GM18907 (cell line): ENCODE results near the gene ODAPH.
"Not testable (repeated sequence)": the region's sequence is repeated elsewhere in the genome, so short reads cannot be mapped to it uniquely, and the experiment has no call there.

Experiments
- ATAC-seq: cut with Tn5 transposase; IDR thresholded peaks from one replicate; pipeline ENCODE4 v1.9.1; 2021; ENCODE audit warnings: mild to moderate bottlenecking, moderate library complexity; ENCODE audit not compliant: unreplicated experiment

The ODAPH gene

DNA sequence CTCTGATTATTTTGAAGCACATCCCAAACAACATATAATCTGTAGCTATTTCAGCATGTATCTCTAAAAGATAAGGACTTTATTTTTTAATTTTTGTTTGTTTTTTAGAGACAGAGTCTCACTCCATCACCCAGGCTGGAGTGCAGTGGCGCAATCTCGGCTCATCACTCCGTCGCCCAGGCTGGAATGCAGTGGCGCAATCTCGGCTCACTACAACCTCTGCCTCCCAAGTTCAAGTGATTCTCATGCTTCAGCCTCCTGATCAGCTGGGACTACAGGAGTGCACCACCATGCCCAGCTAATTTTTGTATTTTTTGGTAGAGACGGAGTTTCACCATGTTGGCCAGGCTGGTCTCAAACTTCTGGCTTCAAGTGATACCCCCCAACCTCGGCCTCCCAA lies 11.6 kb upstream of the ODAPH start:
- ATAC-seq = not testable (repeated sequence)

DNA sequence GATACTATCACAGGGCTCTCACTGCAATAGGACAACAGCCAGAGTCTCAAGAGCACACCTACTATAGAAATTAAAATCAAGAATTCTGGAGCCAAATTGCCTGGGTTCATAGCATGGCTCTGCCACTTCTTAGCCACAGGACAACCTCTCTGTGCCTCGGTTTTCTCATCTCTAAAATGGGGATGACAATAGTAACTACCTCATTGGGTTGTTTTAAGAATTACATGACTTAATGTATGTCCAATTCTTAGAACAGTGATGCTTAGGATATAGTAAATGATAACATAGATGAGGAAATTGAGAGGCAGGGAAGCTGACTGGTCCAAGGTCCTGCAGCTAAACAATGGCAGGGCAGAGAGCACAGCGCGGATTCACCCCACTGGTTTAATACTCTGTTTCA lies 11.0 kb upstream of the ODAPH start:
- ATAC-seq = no peak

DNA sequence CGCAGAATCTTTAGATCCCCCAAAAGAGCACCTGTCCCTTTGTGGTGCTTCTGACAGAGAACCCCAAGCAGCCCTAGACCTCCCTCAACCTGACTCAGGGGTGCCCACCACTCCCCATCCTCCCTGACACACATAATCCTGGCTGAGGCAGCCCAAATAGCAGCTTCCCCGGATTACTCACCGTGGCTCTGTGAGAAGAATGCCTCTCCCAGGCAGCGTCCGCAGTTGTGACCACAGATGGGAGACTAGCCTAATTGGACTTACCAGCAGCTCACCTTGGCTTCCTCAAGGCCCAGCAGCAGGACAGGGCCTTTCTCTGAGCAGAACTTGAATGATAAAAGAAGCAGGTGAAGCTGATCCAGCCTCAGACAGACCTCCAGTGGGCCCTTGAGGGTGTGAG lies 10.3 kb upstream of the ODAPH start:
- ATAC-seq = no peak

DNA sequence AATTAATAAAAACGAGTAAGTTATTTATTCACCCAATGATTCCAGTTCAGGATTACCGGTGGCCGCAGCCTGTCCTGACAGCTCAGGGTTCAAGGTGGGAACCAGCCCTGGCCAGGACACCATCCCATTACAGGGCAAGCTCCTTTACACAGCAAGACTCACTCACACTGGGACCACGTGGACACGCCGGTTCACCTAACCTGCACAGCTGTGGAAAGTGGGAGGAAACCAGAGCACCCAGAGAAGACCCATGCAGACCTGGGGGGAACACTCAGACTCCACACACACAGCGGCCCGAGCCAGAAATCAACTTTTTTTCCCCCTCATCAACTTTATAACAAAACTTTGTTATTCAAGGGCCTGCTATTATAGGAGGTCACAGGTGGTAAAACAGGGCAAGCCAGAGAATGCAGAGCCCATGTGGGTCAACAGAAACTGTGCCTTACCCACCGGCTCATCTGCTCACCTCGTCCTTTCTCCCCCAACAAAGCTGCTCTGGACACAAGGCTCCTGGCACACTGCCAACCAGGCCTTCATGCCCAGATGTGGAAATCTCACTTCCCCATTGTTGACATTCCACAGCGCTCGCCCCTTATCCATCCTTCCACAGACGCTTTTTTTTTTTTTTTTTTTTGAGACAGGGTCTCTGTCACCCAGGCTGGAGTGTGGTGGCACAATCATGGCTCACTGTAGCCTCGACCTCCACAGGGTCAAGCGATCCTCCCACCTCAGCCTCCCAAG lies 8.0 kb upstream of the ODAPH start:
- ATAC-seq = no peak

DNA sequence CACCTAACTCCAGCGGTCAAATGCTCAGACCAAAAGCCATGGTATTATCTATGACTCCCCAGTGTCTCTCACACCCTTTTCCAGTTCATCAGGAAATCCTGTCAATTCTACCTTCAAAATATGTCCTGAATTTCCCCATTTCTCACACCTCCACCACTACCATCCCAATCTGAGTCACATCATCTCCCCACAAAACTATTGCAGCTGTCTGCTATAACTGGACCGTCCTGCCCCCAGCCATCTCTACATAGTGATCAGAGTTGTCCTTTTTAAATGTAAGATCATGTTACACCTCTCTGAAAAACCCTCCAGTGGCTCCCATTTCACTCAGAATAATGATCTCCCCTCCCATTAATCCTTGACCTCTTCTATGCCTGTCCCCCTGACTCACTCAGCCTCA lies 6.8 kb upstream of the ODAPH start:
- ATAC-seq = no peak

DNA sequence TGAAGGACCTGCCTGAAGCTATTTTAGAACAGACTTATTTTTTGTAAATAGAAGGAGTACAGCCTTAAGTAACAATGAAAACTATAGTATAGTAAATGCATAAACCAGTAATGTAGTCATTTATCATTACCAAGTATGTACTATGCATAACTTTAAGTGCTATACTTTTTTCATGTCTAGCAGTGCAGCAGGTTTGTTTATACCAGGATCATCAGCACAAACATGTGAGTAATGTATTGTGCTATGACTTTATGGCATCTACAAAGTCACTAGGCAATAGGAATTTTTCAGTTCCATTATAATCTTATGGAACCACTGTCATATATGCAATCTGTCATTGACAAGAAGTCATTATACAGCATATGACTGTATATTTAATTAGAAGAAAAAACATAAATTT lies 3.4 kb upstream of the ODAPH start:
- no peak for ATAC-seq

DNA sequence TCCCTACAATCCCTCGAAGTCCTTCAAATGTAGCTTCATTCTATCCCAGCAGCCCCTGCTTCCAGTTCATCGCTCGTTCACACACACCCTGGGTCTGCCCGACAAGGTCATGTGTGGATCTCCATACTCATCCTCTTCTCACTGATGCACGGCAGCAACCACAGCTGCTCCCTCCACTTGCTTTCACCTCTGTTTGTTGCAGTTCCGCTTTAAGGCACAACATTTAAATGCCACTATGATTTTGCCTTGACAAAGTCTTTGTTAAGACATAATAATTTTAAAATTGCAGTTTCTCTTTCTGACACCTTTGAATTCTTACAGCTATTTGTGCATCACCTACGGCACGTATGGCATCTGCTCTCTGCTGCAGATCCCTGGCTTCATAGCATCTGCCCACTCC lies 1.8 kb downstream of the ODAPH start:
- no peak for ATAC-seq

DNA sequence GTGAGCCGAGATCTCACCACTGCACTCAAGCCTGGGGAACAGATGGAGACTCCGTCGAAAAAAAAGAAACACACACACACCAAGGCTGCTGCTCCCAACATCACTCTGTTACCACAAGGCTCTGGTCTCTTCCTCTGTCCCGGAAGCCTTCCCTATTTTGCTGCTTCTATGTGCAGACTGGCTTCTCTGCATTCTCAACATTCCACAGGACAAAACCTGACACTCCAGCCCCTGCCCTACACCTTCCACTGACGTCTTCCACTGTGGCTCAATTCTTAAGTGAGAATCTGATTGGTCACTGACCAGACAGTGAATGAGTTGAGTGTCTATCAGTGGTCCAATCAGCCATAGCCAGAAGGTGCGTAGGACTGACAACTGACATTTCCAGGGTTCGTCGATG lies 5.9 kb downstream of the ODAPH start:
- no peak for ATAC-seq

DNA sequence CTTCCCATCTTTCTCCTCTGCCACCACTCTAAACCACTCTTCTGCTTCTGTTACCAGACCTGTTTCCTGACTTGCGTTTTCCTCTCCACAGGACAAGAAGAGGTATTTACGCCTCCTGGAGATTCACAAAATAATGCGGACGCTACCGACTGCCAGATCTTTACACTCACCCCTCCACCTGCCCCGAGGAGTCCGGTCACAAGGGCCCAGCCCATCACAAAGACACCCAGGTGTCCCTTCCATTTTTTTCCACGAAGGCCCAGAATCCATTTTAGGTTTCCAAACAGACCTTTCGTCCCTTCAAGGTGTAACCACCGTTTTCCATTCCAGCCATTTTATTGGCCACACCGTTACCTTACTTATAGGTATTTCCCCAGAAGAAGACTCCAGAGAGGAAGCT lies 8.2 kb downstream of the ODAPH start:
- no peak for ATAC-seq

DNA sequence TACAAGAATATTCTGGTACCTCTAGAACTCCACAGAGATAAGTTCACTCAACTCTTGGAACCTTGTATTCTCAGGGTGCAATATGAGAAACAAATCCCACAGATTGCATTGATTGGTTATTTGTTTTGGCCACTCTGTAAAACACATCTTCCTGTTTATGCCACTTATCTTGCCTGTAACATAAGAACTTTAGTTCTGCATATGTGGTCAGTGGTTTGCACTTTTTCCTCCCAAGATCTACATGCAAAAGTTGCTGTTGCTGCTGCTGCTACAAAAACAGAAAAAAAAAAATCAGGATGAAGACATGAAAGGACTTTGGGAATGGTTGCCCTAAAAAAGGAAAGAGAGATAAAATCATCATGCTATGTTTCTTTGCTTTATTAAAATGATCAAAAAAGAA lies 9.6 kb downstream of the ODAPH start:
- no peak for ATAC-seq

DNA sequence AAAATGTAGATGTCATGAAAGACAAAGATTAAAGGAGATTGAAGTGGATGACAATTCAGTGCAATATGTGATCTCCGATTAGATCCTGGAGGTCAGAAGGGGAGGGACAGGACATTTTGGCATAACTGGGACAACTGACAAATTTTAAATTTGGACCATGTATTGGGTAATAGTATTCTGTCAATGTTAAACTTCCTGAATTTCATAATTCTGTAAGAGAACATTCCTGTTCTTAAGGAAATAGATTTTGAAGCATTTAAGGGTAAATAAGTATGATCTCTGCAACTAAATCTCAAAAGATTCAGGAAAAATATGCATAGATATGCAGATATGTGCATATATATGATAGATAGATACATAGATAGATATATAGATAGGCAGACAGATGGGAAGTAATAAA lies 11.0 kb downstream of the ODAPH start:
- no peak for ATAC-seq

DNA sequence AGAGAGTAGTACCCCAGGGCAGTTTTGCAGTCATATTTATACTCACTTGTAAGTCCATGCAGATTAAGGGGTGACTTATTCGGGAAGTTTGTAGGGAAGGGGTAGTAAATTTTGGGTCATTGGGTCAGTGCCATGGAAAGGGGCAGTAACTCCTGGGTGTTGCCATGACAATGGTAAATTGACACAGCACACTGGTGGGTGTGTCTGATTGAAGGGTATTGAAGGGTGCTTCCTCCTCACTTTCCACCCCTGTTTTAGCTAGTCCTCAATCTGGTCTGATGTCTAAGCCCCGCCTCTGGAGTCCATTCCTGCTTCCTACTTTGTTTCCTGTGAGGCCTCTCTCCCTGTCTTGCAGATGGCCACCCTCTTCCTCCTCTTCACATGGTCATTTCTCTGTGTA lies 11.9 kb downstream of the ODAPH start:
- no peak for ATAC-seq

DNA sequence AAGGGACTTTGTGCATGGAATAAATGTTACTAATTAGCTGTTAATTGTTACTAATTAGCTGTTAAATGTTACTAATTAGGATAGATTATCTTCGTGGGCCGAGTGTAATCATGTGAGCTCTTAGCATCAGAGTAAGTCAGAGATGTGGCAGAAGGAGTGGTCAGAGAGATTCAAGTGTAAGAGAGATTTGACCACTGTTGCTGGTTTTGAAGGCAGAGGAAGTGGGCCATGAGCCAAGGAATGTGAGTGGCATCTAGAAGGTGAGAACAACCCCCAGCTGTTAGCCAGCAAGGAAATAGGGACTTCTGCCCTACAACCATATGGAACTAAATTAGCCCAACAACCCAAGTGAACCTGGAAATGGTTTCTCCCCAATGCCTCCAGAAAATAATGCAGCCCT lies 28.2 kb downstream of the ODAPH start:
- no peak for ATAC-seq

DNA sequence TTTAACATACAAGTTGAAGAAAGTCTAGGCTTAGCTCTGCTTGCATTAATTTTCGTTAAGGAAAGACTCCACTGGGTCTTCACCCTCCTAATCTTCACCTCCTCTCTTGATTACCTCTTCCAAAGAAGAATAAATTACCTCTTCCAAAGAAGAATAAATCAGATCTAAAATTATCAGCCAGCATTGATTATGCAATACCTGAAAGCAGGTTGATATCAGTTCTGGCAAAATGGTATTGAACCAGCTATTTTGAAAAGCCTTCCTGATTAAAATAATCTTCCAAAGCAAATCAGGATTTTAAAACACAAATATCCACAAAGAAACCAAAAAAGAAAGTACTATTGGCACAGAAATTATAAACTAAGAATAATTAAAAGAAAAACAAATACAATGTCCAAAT lies 37.5 kb downstream of the ODAPH start:
- ATAC-seq = no peak

DNA sequence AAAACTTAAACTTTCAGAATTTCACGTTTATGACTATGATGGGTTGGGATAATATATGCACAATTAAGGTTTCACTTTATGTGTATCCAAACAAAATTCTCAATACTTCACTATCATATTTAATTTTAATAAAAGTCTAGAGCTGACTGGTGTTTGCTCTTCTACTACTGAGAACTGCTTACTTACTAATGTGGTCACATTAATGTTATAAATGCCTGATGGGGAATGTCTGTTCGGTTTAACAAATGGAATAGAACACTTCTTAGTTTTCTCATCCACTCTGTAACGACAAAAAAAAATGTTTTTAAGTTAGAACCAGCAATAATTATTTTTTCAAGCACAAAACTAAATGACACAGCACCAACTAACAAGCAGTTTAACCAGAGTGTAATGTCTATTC lies 40.2 kb downstream of the ODAPH start:
- ATAC-seq = no peak

DNA sequence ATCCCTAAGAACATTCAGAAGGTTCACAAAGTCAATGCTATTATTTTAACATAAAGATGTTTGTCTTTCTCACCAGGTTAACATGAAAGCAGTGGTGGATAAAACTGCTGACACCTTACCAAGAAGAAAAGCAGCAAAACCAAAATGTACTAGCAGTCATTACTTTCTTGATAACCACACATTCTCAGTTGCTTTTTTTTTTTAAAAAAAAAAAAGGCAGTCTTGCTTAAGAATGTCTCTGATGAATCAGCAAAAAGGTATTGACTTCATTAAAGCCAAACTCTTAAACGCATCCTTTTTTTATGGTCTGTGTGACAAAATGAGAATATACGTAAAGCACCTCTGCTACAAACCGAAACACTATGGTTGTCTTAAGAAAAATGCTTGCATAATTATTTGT lies 42.5 kb downstream of the ODAPH start:
- no peak for ATAC-seq

DNA sequence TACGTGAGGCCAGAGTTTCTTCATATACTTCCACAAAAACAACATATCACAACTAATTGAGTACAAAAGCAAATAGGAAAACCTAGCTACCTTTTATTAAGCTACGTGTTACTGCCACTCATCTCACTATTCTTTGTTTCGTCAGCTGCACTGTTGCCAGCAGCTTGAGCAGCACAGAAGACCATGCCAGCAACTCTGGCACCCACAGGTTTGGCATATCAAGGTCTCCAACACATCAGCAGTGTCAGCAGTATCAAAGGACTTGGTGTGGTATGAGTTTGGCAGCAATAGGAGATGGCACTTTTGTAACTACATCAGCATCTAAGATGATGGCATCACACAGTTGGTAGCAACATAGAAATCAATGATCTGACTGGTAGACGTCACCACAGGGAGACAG lies 43.8 kb downstream of the ODAPH start:
- ATAC-seq = no peak

DNA sequence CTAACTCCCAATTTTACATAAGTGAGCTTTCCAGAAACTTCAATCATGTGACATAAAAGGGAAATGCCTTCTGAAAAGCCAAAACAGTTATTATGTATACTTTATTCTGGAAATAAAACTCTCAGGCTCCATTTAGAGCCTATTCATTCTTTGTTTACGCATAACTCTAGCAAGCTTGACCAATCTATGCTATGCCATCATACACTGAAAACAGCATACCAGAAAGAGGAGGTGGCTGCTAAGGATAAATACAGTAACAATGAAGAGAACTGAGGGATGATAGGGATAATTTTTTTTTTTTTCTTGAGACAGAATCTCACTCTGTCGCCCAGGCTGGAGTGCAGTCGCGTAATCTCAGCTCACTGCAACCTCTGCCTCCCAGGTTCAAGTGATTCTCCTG lies 50.1 kb downstream of the ODAPH start:
- no peak for ATAC-seq

DNA sequence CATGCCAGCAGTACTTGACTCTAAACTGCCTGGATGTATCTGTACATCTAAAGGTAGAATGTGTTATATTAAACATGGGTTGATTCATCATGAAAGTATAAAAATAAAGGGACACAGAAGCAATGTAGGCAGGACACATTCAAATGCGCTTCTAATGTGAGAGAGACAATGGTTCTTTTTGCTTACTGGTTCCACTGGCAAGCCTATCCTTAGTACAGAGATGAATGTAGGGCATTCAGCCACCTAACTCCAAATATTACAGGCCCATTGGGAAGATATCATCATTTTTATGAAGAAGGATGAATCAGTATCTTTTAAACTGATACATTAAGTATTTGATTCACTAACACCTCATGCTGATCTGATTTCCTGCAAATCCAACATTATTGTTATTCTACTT lies 56.4 kb downstream of the ODAPH start:
- ATAC-seq = no peak
